ENCODE measurements around the gene CSPG4.
"Not testable (repeated sequence)": the region's sequence is repeated elsewhere in the genome, so short reads cannot be mapped to it uniquely, and the experiment has no call there.

GRCh38 chr15:75762357-75762718 is 49.7 kb upstream of the CSPG4 start:
- TF ChIP-seq, protein P1, sequence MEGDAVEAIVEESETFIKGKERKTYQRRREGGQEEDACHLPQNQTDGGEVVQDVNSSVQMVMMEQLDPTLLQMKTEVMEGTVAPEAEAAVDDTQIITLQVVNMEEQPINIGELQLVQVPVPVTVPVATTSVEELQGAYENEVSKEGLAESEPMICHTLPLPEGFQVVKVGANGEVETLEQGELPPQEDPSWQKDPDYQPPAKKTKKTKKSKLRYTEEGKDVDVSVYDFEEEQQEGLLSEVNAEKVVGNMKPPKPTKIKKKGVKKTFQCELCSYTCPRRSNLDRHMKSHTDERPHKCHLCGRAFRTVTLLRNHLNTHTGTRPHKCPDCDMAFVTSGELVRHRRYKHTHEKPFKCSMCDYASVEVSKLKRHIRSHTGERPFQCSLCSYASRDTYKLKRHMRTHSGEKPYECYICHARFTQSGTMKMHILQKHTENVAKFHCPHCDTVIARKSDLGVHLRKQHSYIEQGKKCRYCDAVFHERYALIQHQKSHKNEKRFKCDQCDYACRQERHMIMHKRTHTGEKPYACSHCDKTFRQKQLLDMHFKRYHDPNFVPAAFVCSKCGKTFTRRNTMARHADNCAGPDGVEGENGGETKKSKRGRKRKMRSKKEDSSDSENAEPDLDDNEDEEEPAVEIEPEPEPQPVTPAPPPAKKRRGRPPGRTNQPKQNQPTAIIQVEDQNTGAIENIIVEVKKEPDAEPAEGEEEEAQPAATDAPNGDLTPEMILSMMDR (IDR thresholded peaks at IDR 0.05) = not testable (repeated sequence)
- TF ChIP-seq POLR2A (IDR thresholded peaks at IDR 0.05) = not testable (repeated sequence)

Measured in right lobe of liver (tissue), 4 donors.